LHCN-M2 (cell line): ENCODE measurements around the gene CHP2. TPM values are rescaled to one million over a fixed set of nuclear protein-coding genes. Genes with fewer than 3 reads are reported as not detected.
A peak's percentile ranks its signal among the peaks of the same experiment; 100 is the strongest.
"Not testable (repeated sequence)": the region's sequence is repeated elsewhere in the genome, so short reads cannot be mapped to it uniquely, and the experiment has no call there.

Experiments used
- DNase-seq: peaks from one replicate; pipeline ENCODE4 v3.0.0-alpha.2; 2012; ENCODE audit warnings: low read depth
- polyA plus RNA-seq: library from polyadenylated mRNA; unstranded; fragments of >200 nt; gene quantifications from one replicate; pipeline ENCODE4 v1.2.1, GENCODE V29; 2012; ENCODE audit warnings: missing spikeins
- total RNA-seq: library from RNA; depleted of rRNA; stranded (reverse); fragments of >200 nt; gene quantifications from 2 replicates; pipeline ENCODE4 v1.2.3, GENCODE V29; 2014; rRNA removed

The CHP2 gene
- total RNA-seq: not detected in 2 replicates
- not detected for polyA plus RNA-seq

DNA sequence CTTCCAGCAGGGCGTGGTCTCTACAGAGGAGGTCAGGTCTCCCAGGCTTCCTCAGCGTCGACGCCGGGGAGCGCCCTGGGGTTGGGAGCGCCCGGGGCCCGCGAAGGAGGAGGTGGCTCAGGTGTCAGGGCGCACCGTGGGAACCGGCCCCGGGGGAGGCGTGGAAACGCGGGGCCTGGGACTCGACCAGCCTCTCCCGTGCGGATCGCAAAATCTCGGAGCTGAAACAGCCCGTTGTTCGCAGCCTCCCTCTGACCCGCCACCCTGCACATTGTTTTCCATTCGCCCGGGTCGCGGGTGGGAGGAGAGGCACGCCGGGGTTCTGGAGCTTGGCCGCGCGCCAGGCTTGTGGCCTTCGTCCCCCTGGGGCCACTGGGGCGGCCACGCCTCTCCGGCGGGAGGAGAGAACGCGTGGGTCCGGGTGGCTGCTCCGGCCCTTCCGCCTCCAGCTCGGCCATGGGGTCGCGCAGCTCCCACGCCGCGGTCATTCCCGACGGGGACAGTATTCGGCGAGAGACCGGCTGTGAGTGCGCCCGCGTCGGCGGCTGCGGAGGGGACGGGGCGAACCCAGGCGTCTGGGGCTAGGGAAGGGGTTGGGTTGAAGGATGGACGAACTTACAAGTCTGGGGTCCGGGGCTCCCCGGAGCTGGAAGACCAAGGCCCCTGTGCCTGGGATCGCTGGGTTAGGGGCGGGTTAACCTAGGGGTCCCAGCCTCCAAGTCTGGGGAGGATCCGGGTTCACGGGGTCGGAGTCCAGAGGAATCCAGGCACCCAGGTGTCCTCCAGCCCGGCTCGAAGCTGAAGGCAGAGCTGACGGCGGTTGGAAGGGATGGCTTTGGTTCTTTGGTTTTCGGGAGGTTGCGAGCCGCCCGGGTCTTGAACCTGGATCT lies at the start of gene CHP2:
CHP2 (plus strand) TSS at position 433 of the 890 bp plus-strand sequence; CDS start at position 457, 24 bp downstream.
- no peak for DNase-seq

DNA sequence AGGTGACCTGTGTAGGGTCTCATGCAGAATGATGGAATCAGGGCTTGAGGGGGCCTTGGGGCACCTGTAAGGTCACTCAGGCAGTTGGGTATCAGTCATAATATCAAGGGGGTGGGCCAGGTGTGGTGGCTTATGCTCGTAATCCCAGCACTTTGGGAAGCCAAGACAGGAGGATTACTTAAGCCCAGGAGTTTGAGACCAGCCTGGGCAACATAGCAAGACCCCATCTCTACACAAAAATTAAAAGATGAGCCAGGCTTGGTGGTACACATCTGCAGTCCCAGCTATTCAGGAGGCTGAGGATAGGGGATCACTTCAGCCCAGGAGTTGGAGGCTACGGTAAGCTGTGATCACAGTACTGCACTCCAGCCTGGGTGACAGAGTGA lies 49.3 kb upstream of the CHP2 start:
- DNase-seq: no peak

DNA sequence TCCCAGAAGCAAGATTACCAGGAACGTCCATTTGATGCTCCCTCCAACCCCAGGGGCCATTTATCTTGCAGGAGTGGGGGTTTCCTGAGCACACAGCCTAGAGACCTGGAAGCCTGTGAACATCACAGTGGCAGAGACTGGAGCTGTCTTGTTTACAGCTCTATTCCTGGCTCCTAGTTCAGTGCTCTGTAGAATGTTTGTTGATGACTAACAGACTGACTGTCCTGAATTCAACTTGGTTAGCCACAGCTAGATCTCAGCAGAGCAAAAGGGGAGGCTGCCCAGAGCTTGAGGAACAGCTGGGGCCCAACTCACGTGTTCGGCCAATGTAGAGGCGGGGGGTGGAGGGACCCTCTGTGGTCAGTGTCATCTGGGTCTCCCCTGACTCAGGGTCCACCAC lies 48.4 kb upstream of the CHP2 start:
- DNase-seq: no peak

DNA sequence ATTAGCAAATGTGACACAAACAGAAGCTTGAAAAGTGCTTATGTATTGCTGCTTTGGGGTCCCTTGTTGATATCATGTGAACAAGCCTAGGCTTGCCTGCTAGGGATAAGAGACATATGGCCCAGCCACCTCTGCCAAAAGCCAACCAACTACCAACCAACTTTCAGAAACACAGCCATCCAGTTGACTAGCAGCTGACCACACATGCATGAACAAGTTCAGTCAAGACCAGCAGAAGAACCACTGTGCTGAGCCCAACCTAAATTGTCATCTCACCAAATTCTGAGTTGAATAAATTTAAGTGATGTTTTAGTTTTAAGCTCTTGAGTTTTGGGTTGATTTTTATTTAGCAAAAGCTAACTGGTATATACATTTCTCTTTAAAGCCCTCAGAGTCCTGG lies 45.3 kb upstream of the CHP2 start:
- DNase-seq: no peak

DNA sequence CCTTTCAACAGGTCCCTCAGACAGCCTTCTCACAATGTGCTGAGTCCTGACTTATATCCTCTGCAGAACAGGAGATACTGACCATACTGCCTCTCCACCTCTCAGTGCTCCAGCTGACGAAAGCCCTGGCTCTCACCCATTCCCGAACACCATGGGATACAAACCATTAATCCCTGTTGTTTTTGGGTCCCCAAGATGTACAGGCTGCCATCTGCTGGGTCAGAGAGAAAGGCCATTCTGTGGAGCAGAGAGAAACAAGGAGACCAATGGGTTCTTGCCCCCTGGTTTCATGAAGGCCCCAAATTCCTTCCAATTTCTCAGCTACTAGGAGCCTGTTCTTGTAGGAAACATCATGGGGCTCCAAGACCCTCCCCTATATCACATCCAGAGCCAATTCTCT lies 44.8 kb upstream of the CHP2 start:
- DNase-seq: no peak

DNA sequence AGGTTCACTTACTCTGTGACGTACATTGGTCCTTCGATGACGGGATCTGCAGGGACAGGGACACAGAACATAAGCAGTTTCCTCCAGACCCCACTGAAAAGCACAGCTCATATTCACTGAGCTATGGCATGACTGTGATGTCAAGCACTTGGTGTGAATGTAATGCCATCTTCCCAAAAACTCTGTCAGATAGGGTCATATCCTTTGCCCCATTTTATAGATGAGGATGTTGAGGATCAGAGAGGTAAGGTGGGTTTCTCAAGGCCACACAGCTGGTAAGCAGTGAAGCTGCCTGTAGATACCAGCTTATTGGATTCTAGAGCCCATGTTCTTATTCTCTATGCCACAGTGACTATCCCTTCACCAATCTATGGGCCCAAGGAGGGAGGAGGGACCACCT lies 44.3 kb upstream of the CHP2 start:
- no peak for DNase-seq

DNA sequence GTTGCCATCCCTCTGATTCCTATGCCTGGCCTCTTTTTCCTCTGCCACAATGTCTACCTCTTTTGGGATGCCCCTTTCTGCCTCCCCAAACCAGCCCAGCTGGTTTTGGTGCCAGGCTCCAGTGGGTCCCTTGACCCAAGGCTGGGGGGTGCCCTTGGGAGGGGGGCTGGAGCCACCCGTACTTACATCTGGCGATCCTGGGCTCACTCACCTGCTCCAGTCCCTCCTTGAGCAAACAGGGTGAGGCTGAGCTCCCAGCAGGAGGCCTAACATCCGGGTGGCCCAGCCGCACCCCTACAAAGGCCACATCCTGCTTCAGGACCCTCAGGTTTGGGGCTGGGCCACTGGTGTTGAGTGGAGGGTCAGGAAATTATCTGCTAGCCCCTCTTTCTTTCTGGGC lies 43.0 kb upstream of the CHP2 start:
- DNase-seq: no peak

DNA sequence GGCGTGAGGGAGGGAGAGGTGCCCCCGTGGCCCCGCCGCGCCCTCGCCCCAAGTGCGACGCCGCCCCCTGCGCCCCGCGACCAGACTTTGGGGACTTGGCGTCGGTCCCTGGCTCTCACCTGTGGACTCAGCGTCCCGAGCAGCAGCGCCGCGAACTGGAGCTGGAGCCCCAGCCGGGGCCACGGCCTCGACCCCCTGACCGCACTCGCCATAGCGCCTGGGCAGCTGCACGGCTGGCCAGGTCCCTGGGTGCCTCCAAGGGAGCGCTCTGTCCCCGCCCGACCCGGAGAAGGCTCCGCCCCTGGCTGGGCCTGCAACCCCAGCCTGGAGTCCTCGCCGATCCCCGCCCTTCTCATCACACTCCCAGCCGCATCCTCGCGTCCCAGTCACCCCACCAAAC lies 41.9 kb upstream of the CHP2 start, which contains the start of gene ERN2:
ERN2 (minus strand) TSS at position 247 of the 400 bp plus-strand sequence; CDS start at position 212, 35 bp downstream.
- no peak for DNase-seq

DNA sequence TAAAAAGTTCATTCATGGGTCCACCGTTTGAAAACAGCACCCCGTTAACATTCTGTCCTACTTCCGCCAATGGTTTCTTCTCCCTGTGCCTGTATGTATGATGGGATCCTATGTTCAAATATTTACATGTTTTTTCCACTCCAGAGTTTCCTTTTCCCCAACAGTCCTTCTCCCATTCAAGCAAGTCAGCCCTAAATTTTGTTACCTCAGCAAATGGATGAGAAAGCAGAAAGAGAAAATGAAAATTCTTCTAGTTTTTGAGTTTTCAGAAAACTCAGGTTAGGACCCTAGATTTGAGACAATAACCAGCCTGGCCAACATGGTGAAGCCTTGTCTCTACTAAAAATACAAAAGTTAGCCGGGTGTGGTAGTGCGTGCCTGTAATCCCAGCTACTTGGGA lies 38.3 kb upstream of the CHP2 start:
- DNase-seq: no peak

DNA sequence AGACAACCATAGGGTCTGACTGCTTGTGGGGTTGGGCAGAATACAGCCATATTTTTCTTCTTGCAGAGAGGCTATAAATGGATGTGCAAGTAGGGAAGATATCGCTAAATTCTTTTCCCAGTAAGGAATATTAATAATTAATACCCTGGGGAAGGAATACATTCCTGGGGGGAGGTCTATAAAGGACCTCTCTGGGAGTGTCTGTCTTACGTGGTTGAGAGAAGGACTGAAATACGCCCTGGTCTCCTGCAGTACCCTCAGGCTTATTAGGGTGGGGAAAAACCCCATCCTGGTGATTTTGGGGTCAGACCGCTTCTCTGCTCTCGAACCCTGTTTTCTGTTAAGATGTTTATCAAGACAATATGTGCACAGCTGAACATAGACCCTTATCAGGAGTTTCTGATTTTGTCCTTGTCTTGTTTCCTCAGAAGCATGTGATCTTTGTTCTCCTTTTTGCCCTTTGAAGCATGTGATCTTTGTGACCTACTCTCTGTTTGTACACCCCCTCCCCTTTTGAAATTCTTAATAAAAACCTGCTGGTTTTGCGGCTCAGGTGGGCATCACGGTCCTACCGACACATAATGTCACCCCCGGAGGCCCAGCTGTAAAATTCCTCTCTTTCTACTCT lies 32.1 kb upstream of the CHP2 start:
- not testable (repeated sequence) for DNase-seq

DNA sequence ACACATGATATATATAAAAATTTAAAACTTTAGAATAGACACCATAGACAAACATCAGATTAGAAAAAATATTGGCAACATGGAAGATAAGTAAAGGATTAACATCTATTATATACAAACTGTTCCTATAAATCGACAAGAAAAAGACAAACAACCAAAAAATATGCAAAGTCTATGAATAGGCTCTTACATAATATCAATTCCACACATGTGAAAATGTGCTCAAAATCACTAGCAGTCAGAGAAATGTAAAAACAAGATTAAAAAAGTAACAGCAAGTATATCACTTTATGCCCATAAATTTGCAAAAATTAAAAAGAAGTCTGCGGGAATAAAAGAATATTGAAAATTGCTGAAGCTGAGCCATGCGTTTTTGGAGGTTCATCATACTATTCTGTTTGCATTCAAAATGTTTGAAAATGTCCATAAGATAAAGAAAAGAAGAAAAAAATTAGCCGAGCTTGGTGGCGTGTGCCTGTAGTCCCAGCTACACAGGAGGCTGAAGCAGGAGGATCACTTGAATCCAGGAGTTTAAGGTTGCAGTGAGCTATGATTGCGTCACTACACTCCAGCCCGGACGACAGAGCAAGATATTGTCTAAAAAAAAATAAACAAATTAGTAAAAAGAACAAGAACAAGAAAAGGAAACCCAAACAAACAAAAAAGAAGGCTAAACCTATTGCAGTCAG lies 30.6 kb upstream of the CHP2 start:
- DNase-seq: no peak

DNA sequence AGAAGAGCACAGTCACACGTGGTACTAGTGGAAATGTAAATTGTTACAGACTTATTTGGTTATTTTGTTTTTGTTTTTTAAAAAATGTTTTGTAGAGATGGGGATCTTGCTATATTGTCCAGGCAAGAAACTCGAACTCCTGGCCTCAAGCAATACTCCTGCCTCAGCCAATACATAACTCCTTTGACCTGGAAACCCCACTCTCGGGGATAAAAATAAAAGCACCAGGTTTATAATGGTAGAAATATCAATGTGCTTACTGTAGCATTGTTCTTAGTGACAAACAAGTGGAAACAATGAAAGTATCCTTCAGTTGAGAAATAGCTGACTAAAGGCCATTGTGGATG lies 30.1 kb upstream of the CHP2 start:
- no peak for DNase-seq

DNA sequence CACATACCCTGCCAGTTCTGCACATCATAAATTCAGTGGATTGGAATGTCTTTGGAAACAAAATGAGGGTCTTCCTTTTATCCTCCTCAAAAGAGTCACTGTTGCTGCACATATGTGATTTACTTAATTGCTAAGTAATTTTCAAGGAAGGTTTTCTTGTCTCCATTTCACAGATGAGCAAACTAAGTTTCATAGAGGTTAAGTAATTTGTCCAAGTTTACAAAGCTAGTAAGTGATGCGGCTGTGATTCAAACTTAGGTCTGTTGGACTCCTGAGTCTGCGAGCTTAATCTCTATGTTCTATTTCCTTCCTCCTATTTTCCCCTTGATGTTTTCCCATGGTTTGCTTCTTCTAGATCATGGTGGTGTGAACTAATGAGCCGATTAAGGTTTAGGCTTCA lies 28.1 kb upstream of the CHP2 start:
- no peak for DNase-seq

DNA sequence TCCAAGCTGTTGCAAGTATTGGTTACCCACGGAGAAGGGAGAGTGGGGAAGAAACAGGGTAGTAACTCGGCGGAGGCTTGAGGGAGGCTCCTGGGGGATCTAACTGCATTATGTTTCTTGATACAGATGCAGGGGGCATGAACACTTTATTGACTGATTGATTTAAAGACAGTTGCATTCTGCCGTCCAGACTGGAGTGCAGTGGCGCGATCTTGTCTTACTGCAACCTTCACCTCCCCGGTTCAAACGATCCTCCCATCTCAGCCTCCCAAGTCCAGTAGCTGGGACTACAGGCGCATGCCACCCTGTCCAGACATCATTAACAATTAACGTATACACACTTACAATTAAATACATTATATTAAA lies 26.7 kb upstream of the CHP2 start:
- no peak for DNase-seq

DNA sequence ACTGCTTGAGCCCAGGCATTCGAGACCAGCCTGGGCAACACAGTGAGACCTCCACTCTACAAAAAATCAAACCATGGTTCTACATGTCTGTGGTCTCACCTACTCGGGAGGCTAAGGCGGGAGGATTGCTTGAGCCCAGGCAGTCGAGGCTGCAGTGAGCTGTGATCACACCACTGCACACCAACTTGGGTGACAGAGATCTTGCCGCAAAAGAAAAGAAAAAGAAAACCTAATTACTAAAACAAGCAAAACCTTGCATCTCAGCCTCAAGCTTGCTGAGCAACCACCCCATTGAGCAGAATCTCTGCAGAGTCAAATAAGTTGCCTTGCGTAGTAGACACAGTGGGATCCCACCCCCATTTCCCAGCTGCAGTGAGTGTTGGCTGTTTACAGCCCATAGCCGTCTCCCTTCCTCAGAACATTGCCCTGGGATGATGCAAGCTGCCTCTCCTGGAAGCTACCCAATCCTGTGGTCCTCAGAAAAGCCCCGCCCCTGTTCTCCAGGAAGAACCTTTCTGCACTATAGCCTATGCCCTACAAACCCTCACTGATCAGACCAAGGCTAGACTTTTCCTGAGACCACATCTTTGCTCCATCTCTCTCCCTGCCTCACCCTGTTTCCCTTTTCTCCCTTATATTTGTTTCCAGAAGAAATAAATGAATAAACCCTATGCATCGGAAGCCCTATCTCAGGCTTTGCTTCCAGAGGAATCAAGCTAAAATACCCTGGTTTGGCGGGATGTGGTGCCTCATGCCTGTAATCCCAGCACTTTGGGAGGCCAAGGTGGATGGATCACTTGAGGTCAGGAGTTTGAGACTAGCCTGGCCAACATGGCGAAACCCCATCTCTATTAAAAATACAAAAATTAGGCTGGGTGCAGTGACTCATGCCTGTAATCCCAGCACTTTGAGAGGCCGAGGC lies 25.1 kb upstream of the CHP2 start:
- DNase-seq: peak; percentile 31

DNA sequence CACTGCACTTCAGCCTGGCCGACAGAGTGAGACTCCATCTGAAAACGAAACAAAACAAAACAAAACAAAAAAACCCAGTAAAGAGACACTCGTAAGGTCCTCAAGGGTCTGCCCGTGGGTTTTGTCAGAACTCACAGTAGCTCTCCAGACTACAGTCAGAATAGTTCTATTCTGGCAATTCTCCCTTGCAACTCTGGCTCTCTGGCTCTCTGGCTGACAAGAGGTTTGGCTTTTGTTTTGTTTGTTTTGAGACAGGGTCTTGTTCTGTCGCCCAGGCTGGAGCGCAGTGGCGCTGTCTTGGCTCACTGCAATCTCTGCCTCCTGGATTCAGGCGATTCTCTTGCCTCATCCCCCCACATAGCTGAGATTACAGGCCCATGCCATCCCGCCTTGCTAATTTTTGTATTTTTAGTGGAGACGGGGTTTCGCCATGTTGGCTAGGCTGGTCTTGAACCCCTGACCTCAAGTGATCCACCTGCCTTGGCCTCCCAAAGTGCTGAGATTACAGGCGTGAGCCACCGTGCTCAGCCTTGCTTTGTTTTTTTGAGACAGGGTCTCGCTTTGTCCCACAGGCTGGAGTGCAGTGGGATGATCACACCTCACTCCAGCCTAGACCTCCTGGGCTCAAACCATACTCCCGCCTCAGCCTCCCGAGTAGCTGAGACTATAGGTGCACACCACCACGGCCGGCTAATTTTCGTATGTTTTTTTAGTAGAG lies 20.5 kb upstream of the CHP2 start:
- no peak for DNase-seq

DNA sequence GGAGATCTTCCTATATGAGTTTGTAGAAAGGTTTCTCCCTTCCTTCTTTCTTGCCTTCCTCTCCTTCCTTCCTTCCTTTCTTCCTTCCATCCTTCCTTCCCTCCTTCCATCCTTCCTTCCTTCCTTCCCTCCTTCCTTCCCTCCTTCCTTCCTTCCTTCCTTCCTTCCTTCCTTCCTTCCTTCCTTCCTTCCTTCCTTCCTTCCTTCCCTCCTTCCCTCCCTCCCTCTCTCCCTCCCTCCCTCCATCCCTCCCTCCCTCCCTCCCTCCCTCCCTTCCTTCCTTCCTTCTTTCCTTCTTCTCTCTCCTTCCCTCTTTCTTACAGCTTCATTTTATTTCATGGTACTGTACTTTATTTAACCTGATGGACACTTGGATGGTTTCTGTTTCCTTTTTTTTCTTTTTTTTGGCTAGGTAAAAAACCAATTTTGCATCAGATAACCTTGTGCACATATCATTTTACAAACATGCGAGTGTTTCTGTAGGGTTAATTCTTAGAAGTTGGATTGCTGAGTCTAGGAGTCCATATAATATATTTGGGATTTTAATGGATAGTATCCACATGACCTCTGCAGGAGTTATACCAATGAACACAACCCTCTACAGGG lies 17.3 kb upstream of the CHP2 start:
- not testable (repeated sequence) for DNase-seq

DNA sequence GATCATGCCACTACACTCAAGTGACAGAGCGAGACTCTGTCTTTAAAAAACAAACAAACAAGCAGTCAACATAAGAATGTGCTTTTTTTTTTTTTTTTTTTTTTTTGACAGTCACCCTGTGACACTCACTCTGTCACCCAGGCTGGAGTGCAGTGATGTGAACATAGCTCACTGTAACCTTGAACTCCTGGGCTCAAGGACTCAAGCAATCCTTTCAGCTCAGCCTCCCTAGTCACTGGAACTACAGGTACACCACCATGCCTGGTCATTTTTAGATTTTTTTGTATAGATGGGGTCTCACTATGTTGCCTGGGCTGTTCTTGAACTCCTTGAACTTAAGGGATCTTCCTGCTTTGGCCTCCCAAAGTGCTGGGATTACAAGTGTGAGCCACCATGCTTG lies 15.3 kb upstream of the CHP2 start:
- no peak for DNase-seq

DNA sequence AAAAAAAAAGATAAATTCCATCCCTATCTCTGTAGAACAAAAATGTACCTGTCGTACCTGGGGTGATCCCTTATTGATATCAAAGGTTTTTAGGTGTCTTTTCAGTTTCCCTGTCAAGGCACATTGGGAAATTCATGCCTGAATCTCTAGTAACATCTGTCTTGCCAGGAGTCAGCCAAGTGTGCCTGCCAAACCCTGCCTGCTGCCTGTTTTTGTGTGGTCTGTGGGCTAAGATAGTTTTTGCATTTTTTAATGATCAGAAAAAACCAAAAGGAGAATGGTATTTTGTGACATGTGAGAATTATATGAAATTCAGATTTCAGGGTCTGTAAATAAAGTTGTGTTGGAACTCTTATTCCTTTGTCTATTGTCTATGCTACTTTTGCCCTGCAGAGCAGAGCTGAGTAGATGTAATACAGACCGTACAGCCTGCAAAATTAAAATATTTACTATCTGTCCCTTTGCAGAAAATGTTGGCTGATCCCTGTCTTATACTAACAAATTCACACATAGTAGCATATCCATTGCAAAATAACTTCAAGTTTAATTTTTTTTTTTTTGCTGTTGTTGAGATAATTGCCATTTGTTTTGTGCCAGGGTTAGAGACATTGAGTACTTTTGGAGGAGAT lies 13.0 kb upstream of the CHP2 start:
- no peak for DNase-seq

DNA sequence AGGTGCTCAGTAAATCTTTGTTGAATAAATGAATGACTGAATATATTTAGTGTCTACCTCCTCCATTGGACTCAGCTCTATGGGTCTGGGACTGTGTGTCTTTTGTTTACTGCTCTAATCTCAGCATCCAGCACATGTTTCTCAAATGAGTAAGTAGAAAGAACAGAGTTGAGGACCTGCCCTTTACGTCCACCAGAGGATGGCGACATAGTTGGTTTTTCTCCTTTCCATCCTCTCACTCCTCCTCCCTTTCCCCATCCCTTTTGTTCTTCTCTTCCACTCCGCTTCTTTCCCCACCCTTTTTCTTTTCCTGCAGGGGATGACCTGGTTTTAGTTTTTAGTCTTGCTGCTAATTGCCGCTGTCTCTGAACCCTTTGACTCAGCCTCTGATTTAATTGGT lies 12.1 kb upstream of the CHP2 start:
- DNase-seq: no peak
